ENCODE results near the gene DNAH3. TPM values are rescaled to one million over a fixed set of nuclear protein-coding genes. Genes with fewer than 3 reads are reported as not detected.
"Not testable (repeated sequence)": the region's sequence is repeated elsewhere in the genome, so short reads cannot be mapped to it uniquely, and the experiment has no call there.

Gene DNAH3
- polyA plus RNA-seq, 12 donors: 0.08 to 0.97 (median 0.41) TPM; not detected in 2

GRCh38 chr16:21072976-21073375 is 77.7 kb downstream of the DNAH3 start:
- DNase-seq: no peak

- no peak for DNase-seq
Measured at GRCh38 chr16:21071741-21072140, 78.9 kb downstream of the DNAH3 start.

GRCh38 chr16:21070564-21070963 is 80.1 kb downstream of the DNAH3 start:
- no peak for DNase-seq

- DNase-seq: no peak
Measured at GRCh38 chr16:21069986-21070385, 80.7 kb downstream of the DNAH3 start.

GRCh38 chr16:21064203-21064602 is 86.4 kb downstream of the DNAH3 start:
- no peak for DNase-seq

- DNase-seq: not testable (repeated sequence)
Measured at GRCh38 chr16:21063314-21063713, 87.3 kb downstream of the DNAH3 start.

GRCh38 chr16:21060027-21060510 is 90.6 kb downstream of the DNAH3 start:
- no peak for DNase-seq

GRCh38 chr16:21057875-21058274 is 92.8 kb downstream of the DNAH3 start:
- DNase-seq: no peak

- DNase-seq: no peak
Measured at GRCh38 chr16:21056396-21056795, 94.2 kb downstream of the DNAH3 start.

GRCh38 chr16:21055738-21056137 is 94.9 kb downstream of the DNAH3 start:
- DNase-seq: not testable (repeated sequence)

- DNase-seq: no peak
Measured at GRCh38 chr16:21053590-21053989, 97.1 kb downstream of the DNAH3 start.

- not testable (repeated sequence) for DNase-seq
Measured at GRCh38 chr16:21048091-21048912, 102.3 kb downstream of the DNAH3 start.

- no peak for DNase-seq
Measured at GRCh38 chr16:21038197-21038596, 112.4 kb downstream of the DNAH3 start.

GRCh38 chr16:21037736-21038135 is 112.9 kb downstream of the DNAH3 start:
- DNase-seq: no peak

- DNase-seq: no peak
Measured at GRCh38 chr16:21037168-21037567, 113.5 kb downstream of the DNAH3 start.

GRCh38 chr16:21036471-21036870 is 114.2 kb downstream of the DNAH3 start:
- DNase-seq: no peak

GRCh38 chr16:21033704-21034103 is 116.9 kb downstream of the DNAH3 start:
- DNase-seq: peak; percentile 4

GRCh38 chr16:21033264-21033663 is 117.4 kb downstream of the DNAH3 start:
- no peak for DNase-seq

- DNase-seq: no peak
Measured at GRCh38 chr16:21028728-21029127, 121.9 kb downstream of the DNAH3 start.

- no peak for DNase-seq
Measured at GRCh38 chr16:21026846-21027245, 123.8 kb downstream of the DNAH3 start.

GRCh38 chr16:21023509-21024202 is 127.0 kb downstream of the DNAH3 start:
- no peak for DNase-seq

- no peak for DNase-seq
Measured at GRCh38 chr16:21021316-21021715, 129.3 kb downstream of the DNAH3 start.

- no peak for DNase-seq
Measured at GRCh38 chr16:21009815-21010214, 140.8 kb downstream of the DNAH3 start.
